HG03571 (cell line): ENCODE results near the gene NEMP2.

Experiments
- ATAC-seq: cut with Tn5 transposase; IDR thresholded peaks from one replicate; pipeline ENCODE4 v1.9.1; 2021; ENCODE audit not compliant: unreplicated experiment

NEMP2 gene, protein sequence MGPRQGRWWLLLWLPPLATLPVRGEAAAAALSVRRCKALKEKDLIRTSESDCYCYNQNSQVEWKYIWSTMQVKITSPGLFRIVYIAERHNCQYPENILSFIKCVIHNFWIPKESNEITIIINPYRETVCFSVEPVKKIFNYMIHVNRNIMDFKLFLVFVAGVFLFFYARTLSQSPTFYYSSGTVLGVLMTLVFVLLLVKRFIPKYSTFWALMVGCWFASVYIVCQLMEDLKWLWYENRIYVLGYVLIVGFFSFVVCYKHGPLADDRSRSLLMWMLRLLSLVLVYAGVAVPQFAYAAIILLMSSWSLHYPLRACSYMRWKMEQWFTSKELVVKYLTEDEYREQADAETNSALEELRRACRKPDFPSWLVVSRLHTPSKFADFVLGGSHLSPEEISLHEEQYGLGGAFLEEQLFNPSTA

DNA sequence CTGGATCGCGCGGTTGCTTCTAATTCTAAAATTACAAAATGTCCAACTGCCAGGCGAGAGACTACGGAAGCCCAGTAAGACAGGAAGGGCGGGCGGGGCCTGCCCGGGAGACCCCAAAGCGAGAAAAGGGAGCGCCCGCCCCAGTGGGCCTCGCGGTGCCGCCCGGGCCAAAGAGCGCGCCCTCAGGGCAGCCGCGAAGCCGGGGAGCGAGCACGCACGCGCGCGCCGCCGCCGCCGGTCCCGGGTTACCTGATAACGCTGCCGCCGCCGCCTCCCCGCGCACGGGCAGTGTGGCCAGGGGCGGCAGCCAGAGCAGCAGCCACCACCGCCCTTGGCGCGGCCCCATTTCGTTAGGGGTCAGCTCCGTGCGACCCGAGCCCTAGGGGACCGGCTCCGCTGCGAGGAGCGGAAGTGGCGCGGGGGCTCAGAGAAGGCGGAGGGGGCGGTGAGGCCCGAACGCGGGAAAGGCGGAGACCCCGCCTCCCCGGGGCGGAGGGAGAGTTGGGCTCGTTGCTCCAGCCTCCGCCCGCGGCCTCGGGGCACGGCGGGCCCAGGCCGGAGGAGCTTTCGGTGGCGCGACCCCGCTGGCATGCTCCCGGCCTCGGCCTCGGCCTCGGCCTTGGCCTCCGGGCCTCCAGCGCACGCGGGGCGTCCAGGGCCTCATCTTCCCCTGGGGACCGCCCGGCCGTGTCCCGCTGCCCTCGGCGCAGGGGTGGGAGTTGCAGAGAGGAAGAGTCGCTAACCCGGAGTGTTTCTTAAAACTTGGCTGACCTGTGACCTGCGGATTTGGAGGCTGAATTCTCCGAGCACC lies at the start of gene NEMP2:
TSS of gene NEMP2 (minus strand) at position 413 of the 811 bp plus-strand sequence. CDS start at position 346, 67 bp downstream.
- peak; percentile 63 for ATAC-seq

GRCh38 chr2:190583507-190584337 lies 49.2 kb upstream of the NEMP2 start:
- peak; percentile 52 for ATAC-seq

GRCh38 chr2:190582736-190583506 lies 48.4 kb upstream of the NEMP2 start:
- peak; percentile 49 for ATAC-seq

DNA sequence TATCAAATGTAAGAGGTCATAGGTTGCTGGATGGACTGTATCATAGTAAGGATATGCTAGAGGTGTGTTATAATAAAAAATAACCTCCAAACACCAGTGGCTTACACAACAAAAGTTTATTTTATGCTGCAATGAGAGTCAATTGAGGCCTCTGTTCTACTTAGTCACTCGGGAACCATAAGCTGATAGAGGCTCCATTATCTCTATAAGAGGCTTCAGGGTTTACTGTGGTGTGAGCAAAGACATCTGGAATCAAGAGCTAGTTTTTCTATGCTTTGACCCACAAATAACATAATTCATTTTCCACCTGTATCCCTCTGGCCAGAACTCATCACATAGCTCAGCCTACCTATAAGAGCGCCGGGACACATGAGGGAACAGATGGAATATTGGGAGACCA lies 47.5 kb upstream of the NEMP2 start:
- no peak for ATAC-seq

DNA sequence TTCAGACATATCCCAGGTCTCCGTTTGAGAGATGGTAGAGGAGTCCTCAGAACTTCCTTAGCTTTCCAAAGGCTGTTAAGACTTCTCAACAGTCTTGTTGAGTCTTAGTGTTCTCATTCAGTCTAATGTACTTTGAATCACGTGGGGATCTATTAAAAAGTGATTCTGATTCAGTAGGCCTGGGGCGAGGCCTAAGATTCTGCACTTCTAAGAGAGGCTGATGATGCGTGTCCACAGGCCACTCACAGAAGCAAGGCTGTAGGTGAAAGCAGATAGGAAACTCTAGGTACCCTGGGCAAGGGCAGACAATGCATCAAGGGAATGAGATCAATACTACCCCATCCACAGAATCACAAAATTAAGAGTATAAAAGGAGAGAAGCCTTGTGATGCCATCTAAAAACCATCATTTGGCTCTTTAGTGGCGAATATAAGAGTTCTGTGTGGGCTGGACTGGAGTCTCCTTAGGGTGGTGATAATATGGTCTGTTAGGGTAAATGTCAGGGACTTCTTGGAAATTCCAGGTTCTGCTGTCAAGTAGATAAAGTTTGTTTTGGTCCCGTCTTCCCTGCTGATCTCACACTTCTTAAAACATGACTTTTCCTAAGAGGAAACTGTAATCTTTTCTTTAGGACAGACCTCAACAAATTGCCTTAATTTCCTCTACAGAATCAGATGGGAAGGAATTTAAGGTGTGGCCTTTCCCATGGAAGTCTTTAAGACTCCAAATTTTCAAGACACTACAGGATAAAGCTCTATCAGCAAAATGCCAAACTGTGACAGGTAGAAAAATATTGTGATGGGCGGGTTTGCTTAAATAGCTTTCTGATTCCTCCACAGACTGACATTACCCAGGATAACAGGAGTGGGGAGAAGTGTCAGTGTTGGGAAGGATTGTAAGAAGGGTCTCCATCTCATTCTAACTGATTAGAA lies 45.7 kb upstream of the NEMP2 start:
- no peak for ATAC-seq

DNA sequence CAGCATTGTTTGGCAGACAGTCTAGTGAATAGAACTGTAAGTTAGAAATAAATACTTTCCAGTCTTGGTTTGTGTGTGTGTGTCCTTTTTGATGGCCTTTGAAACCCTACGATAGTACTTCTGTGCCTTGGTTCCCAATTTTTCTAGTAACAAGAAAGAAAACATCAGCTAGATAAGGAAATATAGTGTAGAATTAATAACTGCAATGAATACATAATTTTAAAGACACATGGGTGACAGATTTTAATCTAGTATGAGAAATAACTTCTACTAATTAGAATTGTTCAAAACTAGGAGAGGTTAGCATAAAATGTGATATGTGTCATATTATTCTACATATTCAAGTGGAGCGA lies 44.5 kb upstream of the NEMP2 start:
- ATAC-seq, result no peak

DNA sequence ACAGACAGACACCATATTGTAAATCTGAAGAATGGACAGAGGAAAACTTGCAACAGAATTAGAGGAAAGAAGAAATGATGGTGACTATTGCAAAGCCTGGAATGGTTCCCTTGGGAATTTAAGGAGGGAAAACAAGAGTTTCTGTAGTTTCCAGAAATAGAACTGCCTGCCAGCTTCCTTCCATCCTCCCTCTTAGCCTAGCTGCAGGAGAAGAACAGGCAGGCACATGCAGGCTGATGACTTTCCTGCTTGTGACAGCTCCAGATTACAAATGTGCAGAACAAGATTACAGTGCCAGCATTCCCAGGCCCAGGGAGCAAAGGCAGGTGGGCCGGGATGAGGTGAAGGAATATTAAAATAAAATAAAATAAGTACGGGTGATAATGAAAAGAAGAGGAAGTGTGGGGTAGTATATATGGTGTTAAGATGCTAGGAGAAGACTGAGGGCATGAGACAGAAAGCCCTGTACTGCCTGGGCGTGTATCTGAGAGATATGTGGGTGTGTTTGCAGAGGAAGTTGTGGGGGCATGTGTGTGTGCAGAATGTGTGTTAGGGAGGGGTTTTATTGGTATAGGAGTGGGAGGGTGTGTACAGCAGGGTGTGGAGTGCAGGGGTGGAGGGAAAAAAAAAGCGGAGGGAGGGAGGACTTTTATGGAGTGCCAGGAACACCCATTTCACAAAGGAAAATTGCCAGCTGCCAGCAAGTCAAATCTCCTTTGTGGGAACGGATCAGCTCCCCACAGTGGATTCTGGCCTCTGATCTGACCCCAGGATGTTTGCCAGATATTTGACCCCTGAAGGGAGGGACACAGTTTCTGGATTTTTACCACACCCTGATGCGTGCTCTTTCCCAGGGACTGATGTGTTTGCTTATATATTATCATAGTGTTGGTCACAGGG lies 43.9 kb upstream of the NEMP2 start:
- ATAC-seq, result no peak

- ATAC-seq, result no peak
Measured at GRCh38 chr2:190576573-190576972, 42.1 kb upstream of the NEMP2 start.

- ATAC-seq, result no peak
Measured at GRCh38 chr2:190575263-190575662, 40.7 kb upstream of the NEMP2 start.

DNA sequence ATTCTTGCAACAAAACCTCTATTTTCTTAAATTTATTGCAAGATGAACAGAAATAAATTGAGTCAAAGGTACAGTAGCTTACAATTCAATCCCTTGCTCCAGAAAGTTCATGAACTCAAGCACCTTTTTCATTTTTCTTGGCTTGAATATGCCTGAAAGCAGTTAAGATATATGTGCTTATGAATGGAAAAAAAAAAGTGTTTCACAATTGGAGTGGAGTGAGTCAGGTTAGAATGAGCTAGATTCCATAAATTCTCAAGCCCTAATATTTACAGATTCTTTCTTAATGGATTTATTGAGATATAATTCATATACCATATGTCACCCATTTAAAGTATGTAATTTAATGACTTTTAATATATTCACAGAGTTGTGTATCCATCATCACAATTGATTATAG lies 39.6 kb upstream of the NEMP2 start:
- ATAC-seq, result no peak

DNA sequence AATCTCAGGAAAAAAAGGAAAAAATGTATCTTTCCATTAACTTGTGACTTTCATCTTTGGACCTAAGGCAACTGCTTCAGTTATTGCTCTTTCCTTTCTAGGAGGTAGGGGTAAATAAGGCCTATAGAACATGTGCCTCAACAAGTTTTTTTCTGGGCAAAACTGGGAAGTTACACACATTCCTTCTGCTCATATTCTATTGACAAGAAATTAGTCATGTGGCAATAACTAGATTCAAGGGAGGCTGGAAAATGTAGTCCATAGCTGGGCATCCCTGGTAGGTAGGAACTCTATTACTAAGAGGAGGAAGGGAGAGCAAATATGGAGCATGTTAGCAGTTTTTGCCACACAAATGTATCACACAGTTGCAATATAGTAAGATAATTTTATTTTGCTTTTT lies 37.7 kb upstream of the NEMP2 start:
- no peak for ATAC-seq

GRCh38 chr2:190571686-190572085 lies 37.2 kb upstream of the NEMP2 start:
- no peak for ATAC-seq

DNA sequence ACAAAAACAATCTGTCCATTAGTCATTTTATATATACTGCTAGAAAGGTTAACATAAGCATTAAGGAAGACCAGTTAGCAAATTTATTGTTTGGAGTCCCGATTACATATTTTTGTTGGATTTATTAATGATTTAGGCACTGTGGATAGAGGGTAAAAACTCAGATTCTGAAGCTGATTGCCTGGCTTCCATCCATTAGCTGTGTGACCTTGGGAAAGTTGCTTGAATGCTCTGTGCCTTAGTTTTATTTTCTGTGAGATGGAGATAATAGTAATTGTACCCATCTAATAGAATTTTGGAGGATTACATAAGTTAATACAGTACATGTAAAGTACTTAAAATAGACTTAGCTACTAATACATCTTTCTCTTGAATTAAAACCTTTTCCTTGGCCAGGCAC lies 36.3 kb upstream of the NEMP2 start:
- no peak for ATAC-seq

GRCh38 chr2:190569994-190570755 lies 35.7 kb upstream of the NEMP2 start:
- ATAC-seq, result no peak

DNA sequence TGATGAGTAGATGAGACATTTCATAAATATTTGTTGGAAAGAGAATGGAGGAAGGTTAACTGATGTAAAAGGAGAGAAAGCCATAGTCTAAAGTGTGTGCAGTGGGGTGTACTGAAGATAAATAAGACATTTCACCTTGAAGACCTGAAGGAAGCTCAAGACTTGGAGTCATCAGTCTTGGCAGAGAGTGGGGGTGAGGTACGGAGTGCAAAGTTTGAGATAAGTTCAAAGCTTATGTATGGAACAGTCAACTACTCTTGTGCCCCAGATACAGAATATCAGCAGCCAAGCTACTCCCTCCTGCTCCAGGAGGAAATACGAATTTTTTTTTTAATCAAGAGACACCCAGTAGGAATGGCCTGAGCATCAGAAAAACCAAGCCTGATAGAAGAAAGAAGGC lies 30.3 kb upstream of the NEMP2 start:
- no peak for ATAC-seq

- no peak for ATAC-seq
Measured at GRCh38 chr2:190563646-190564045, 29.1 kb upstream of the NEMP2 start.

- ATAC-seq, result no peak
Measured at GRCh38 chr2:190563109-190563508, 28.6 kb upstream of the NEMP2 start.

- ATAC-seq, result no peak
Measured at GRCh38 chr2:190562121-190562520, 27.6 kb upstream of the NEMP2 start.
